Loucy (cell line): ENCODE measurements around the gene DCXR.

Experiments
- H2AFZ ChIP-seq: fragments of 200-600 bp; sonication (generic); 2 replicates; pipeline ENCODE4 v1.6.0; 2016; ENCODE audit warnings: antibody characterized with exemption, mild to moderate bottlenecking, low read length, moderate library complexity
- H3F3A ChIP-seq: fragments of 200-600 bp; 2 replicates; pipeline ENCODE4 v1.6.0; 2016; ENCODE audit warnings: antibody characterized with exemption, low read depth, mild to moderate bottlenecking
- H3K27me3 ChIP-seq: fragments of 200-600 bp; sonication (generic); 2 replicates; pipeline ENCODE4 v1.6.1; 2014; ENCODE audit warnings: low read length, mild to moderate bottlenecking; ENCODE audit not compliant: insufficient read depth, poor library complexity, severe bottlenecking
- H3K36me3 ChIP-seq: fragments of 200-600 bp; sonication (generic); 2 replicates; pipeline ENCODE4 v1.6.1; 2016; ENCODE audit warnings: low read length; ENCODE audit not compliant: insufficient read depth
- H3K4me1 ChIP-seq: fragments of 200-600 bp; sonication (generic); 2 replicates; pipeline ENCODE4 v1.5.1; 2014; ENCODE audit warnings: low read length, mild to moderate bottlenecking; ENCODE audit not compliant: insufficient read depth, poor library complexity, severe bottlenecking
- H3K4me2 ChIP-seq: fragments of 200-600 bp; sonication (generic); 2 replicates; pipeline ENCODE4 v1.6.0; 2014; ENCODE audit warnings: antibody characterized with exemption, low read length, low read depth, mild to moderate bottlenecking; ENCODE audit not compliant: poor library complexity, severe bottlenecking
- H3K4me3 ChIP-seq: fragments of 200-600 bp; sonication (generic); 2 replicates; pipeline ENCODE4 v1.5.1; 2014; ENCODE audit warnings: low read length, mild to moderate bottlenecking, mixed read lengths; ENCODE audit not compliant: poor library complexity, severe bottlenecking
- H3K79me2 ChIP-seq: fragments of 200-600 bp; sonication (generic); 2 replicates; pipeline ENCODE4 v1.6.1; 2014; ENCODE audit warnings: low read length; ENCODE audit not compliant: insufficient read depth
- H3K9ac ChIP-seq: fragments of 200-600 bp; sonication (generic); 2 replicates; pipeline ENCODE4 v1.6.0; 2014; ENCODE audit warnings: mild to moderate bottlenecking, low read depth, low read length, moderate library complexity; ENCODE audit not compliant: poor library complexity, severe bottlenecking
- H3K9me2 ChIP-seq: fragments of 200-600 bp; sonication (generic); replicated peaks from 2 replicates; pipeline ENCODE4 v1.6.1; 2016; ENCODE audit warnings: low read depth, low read length, mixed read lengths
- H3K9me3 ChIP-seq: fragments of 200-600 bp; sonication (generic); 2 replicates; pipeline ENCODE4 v1.6.1; 2014; ENCODE audit warnings: mild to moderate bottlenecking, antibody characterized with exemption, low read length, low read depth; ENCODE audit not compliant: insufficient read depth
- H4K20me1 ChIP-seq: fragments of 200-600 bp; sonication (generic); 2 replicates; pipeline ENCODE4 v1.6.0; 2014; ENCODE audit warnings: antibody characterized with exemption, low read length, mild to moderate bottlenecking; ENCODE audit not compliant: insufficient read depth, poor library complexity, severe bottlenecking
- EZH2phosphoT487 ChIP-seq: fragments of 200-600 bp; IDR thresholded peaks from 2 replicates; pipeline ENCODE4 v1.6.1; 2018; ENCODE audit warnings: antibody characterized with exemption, mild to moderate bottlenecking, moderate library complexity, borderline replicate concordance
- TF ChIP-seq, protein P1 (sequence below): fragments of 200-600 bp; sonication (generic); conservative IDR thresholded peaks from 2 replicates; pipeline ENCODE4 v1.5.1; 2014; ENCODE audit warnings: mild to moderate bottlenecking, antibody characterized with exemption, low read length

DCXR gene

DNA sequence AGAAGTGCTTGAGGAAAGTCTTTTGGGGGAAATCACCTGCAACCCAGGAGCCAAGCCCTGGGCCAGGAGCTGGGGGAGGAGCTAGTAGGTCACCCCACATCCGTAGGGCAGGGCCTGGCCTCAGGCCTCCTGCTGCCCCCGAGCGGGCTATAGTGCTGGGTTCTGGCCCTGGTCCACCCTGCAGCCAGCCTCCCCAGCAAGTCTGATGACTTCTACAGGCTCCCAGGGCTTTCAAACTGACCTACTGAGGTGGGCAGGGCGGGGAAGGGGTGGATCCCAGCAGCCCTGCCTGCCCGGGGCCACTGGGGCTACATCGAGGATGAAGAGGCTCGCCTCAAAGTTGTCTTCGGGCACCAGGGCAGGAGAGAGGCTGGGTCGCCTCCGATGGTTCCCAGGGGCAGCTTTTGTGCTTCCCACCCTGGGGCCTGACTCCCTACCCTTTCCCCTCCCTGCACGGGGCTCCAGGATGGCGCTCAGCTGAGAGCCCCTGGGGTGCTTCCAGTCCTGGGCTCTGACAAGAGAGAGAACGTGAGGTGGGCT, 19.8 kb downstream of the DCXR start:
- H4K20me1 ChIP-seq, result peaks cover 18% of the 10 kb centered on the region

DNA sequence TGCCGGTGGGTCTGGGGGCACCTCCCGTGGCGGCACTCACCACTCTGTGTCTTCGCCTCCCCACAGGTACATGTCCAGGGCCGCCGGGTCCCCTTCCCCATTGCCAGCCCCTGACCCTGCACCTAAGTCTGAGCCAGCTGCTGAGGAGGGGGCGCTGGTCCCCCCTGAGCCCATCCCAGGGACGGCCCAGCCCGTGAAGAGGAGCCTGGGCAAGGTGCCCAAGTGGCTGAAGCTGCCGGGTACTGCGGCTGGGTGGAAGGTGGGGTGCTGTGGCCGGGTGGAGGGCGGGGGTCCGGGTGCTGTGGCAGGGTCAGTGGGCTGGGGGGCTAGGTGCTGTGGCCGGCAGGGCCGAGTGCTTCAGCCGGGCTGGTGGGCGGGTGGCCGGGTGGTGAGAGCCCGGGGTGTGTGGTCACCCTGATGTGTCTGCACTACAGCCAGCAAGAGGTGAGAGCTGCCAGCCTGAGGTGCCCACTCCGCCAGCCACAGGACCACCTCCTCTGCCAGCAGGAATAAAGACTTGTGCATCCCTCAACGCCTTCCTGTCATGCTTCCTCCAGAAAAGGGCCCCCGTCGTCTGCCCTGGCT, 20.5 kb downstream of the DCXR start:
- no peaks in the 10 kb centered on the region for H3K27me3 ChIP-seq
- no peak overlapping the region for H3K9ac ChIP-seq
- peaks cover 18% of the 10 kb centered on the region for H4K20me1 ChIP-seq
- TF ChIP-seq, protein P1, sequence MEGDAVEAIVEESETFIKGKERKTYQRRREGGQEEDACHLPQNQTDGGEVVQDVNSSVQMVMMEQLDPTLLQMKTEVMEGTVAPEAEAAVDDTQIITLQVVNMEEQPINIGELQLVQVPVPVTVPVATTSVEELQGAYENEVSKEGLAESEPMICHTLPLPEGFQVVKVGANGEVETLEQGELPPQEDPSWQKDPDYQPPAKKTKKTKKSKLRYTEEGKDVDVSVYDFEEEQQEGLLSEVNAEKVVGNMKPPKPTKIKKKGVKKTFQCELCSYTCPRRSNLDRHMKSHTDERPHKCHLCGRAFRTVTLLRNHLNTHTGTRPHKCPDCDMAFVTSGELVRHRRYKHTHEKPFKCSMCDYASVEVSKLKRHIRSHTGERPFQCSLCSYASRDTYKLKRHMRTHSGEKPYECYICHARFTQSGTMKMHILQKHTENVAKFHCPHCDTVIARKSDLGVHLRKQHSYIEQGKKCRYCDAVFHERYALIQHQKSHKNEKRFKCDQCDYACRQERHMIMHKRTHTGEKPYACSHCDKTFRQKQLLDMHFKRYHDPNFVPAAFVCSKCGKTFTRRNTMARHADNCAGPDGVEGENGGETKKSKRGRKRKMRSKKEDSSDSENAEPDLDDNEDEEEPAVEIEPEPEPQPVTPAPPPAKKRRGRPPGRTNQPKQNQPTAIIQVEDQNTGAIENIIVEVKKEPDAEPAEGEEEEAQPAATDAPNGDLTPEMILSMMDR, result no peak
- TF ChIP-seq EZH2phosphoT487, result no peak
- peaks cover 8% of the 10 kb centered on the region; the same call in 1 of the 2 replicates for H3K79me2 ChIP-seq
- H3K4me1 ChIP-seq, result peaks cover 11% of the 10 kb centered on the region
- no peaks in the 10 kb centered on the region for H3K9me3 ChIP-seq
- H3K4me2 ChIP-seq, result no peak overlapping the region
- H3K4me3 ChIP-seq, result no peak overlapping the region
- no peak overlapping the region for H2AFZ ChIP-seq
- H3K36me3 ChIP-seq, result no peaks in the 10 kb centered on the region
- no peaks in the 10 kb centered on the region for H3K9me2 ChIP-seq
- H3F3A ChIP-seq, result no peaks in the 10 kb centered on the region

More for the DNA sequence above, 19.8 kb downstream of the DCXR start:
- TF ChIP-seq, protein P1, result no peak
- TF ChIP-seq EZH2phosphoT487, result no peak
- H2AFZ ChIP-seq, result no peak overlapping the region
- H3K27me3 ChIP-seq, result no peaks in the 10 kb centered on the region
- H3K9me2 ChIP-seq, result no peaks in the 10 kb centered on the region
- no peaks in the 10 kb centered on the region for H3K9me3 ChIP-seq
- no peak overlapping the region for H3K4me3 ChIP-seq
- no peak overlapping the region for H3K4me2 ChIP-seq
- H3F3A ChIP-seq, result no peaks in the 10 kb centered on the region
- H3K9ac ChIP-seq, result no peak overlapping the region
- peaks cover 14% of the 10 kb centered on the region; the same call in 1 of the 2 replicates for H3K79me2 ChIP-seq
- peaks cover 13% of the 10 kb centered on the region for H3K4me1 ChIP-seq
- H3K36me3 ChIP-seq, result no peaks in the 10 kb centered on the region

DNA sequence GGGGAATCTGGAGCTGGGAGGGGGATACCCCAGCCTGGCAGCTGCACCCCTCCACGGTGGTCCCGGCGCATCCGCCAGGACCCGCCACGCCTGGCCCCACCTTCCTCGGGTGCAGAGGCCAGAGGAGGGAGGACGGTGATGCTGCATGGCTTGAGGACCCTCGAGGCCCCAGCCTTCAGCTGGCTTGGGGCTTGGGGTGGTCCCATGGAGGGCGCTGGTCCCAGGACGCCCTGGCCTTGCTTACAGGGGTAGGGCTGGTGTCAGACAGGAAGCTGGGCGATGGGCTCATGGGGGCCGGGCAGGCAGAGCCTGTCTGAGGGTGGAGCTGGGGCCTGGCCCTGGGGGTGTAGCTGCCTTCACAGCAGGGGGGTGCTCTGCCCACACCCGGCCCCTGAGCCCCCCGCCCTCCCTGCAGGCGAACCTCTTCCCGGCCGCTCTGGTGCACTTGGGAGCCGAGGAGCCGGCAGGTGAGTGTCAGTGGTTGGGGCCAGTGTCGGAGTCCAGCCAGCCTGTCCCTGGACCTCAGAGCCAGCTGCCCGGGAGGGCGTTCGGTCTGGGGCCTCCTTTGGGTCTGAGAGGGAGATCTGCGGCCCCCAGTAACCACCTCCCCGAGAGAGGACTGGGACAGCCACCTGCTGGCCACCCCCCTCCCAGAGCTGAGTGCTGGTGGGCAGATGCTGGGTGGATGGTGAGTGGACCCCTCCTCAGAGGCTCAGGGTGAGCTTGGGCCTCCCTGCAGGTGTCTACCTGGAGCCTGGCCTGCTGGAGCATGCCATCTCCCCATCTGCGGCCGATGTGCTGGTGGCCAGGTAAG, 21.2 kb downstream of the DCXR start:
- H3K36me3 ChIP-seq, result no peaks in the 10 kb centered on the region
- no peaks in the 10 kb centered on the region for H3K9me3 ChIP-seq
- H4K20me1 ChIP-seq, result peaks cover 12% of the 10 kb centered on the region
- no peaks in the 10 kb centered on the region for H3K27me3 ChIP-seq
- peaks cover under 1% of the 10 kb centered on the region; the same call in 1 of the 2 replicates for H3K79me2 ChIP-seq
- peaks cover 4% of the 10 kb centered on the region for H3K4me1 ChIP-seq
- H3K4me2 ChIP-seq, result no peak overlapping the region
- H3K9ac ChIP-seq, result no peak overlapping the region
- H3F3A ChIP-seq, result no peaks in the 10 kb centered on the region
- no peak overlapping the region for H2AFZ ChIP-seq
- no peaks in the 10 kb centered on the region for H3K9me2 ChIP-seq
- no peak overlapping the region for H3K4me3 ChIP-seq
- TF ChIP-seq EZH2phosphoT487, result no peak
- TF ChIP-seq, protein P1, result no peak
